CD1c-positive myeloid dendritic cell (primary cell): Measurements from ENCODE around the gene CEP112.

Source experiments
- DNase-seq: peaks from one replicate; pipeline ENCODE4 v3.0.0-alpha.2; 2016; ENCODE audit errors: extremely low spot score

Gene CEP112

DNA sequence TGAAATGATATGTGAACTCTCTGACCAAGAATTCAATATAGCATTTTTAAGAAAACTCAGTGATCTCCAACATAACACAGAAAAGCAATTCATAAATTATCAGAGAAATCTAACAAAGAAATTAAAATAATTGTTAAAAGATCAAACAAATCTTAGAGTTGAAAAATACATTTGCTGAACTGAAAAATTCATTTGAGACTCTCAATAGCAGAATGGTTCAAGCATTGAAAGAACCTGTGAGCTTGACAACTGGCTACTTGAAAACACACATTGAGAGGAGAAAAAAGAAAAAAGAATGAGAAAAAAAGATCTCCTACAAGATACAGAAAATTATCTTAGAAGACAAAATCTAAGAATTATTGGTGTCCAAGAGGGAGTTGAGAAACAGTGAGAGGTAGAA is 203.5 kb downstream of the CEP112 start:
- no peak for DNase-seq

GRCh38 chr17:65987988-65988387 is 203.9 kb downstream of the CEP112 start:
- DNase-seq: no peak

DNA sequence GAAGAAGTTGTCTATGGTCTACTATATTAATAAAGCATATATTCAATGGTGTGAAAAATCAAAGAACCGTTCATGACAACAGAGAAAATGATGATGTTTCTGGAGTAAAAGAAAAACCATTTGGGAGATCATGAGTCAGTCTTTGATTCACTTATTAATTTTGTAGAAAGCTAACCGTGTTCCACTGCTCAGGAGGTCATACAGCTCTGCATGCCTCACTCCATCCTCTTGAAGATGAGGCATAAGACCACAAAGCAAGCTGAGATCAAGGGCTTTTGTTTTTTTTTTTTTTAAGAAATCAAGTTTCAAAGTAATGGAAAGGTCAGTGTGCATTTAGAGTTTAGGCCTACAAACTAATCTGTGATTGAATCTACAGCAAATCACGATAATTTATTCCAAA is 206.4 kb downstream of the CEP112 start:
- DNase-seq: no peak

DNA sequence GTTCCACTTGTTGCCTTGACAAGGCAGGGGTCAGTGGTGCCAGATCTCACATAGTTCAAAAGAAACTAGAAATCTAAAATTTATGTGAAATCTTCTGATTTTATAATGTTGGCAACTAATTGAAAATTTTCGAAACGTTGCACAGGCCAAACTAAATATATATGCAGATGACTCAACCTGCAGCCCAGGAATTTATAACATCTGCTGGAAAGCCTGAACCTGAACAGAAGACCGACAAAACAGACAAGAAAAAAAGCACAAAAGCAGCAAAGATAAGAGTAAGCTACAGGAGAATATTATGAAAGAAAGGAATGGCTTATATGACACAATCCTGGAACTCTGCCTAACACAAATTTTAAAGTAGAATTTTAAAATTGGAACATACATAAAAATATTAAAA is 207.6 kb downstream of the CEP112 start:
- DNase-seq: no peak

GRCh38 chr17:65978871-65979270 is 213.1 kb downstream of the CEP112 start:
- DNase-seq: no peak

GRCh38 chr17:65977041-65977440 is 214.9 kb downstream of the CEP112 start:
- DNase-seq: no peak

GRCh38 chr17:65975878-65976277 is 216.1 kb downstream of the CEP112 start:
- peak; percentile 47 for DNase-seq

- no peak for DNase-seq
Observed at GRCh38 chr17:65973237-65973636, 218.7 kb downstream of the CEP112 start.

DNA sequence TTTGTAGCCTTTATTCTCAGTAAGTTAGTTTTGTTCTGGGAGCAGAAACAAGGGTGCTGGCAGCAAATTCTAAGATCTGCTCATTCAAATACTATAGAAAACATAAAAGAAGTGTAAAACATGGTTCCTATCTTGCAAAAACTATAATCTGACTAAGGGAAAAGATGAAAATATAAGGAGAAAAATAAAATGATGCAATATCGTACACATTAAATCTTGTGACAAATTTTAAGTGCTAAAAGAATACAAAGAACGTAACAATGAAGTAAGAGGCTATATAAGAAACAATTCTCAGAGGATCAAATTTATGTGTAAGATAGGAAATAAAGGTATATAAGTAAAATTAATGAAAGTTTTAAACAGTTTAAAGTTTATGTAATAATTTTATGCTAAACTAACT is 224.6 kb downstream of the CEP112 start:
- no peak for DNase-seq

- DNase-seq: no peak
Observed at GRCh38 chr17:65966072-65966695, 225.7 kb downstream of the CEP112 start.

- DNase-seq: no peak
Observed at GRCh38 chr17:65963179-65963578, 228.8 kb downstream of the CEP112 start.

DNA sequence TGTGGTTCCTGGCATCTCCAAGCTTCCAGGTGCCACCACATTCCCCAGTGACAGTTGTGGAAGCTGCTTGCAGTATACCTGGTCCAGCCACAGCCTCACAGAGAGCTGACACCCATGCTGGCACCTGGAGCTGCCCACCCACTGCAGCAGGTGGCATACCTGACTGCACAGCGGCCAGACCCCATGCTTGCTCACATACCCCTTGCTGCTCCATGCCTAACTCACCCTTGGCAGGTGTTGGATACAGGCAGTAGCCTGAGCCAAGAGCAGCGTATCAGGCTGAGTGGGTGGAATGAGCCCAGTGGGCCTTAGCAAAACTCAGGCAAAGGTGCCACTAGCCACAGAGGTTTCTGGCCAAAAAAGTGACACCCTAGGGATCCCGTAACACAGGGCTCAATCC is 232.3 kb downstream of the CEP112 start:
- no peak for DNase-seq

- DNase-seq: no peak
Observed at GRCh38 chr17:65956814-65957213, 235.1 kb downstream of the CEP112 start.

DNA sequence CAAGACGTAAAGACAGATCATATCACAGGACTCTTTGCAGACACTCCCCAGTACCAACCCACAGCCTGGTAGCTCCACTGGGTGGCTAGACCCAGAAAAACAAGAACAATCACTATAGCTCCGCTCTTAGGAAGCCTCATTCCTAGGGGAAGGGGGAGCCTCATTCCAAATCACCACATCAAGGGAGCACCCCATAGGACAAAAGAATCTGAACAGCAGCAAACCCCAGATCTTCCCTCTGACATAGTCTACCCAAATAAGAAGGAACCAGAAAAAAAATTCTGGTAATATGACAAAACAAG is 237.8 kb downstream of the CEP112 start:
- DNase-seq: no peak

DNA sequence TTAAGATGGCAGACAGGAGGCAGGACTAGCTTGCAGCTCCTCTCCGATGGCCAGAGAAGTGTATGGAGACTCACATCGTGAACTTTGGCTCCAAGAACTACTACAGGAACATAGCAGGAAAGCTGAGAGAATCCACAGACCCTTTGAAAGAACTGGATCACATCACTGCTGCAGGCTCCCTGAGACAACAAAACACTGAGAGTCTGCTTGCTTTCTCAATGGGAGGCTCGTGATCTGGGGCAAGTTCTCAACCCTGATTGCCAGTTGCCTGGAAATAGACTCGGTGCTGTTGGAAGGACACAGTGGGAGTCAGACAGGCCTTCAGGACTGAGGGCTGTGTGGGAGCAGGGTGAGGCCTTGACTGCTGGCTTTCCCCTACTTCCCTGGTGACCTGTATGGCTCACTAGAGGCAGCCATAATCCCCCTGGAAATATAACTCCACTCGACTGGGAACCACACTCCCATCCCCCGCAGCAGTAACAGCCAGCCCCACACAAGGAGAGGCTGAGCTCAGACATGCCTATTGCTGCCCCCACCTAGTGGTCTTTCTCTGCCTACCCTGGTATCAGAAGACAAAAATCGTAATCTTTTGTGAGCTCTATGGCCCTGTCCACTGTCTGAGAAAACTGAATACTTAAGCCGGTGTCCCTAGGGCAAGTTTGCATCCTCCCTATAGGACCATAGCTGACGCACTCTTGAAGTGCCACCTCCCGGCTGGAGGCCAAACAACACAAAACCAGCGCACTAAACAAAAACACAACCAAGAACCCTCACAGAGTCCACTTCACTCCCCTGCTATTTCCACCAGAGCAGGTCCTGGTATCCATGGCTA is 238.4 kb downstream of the CEP112 start:
- DNase-seq: no peak

- no peak for DNase-seq
Observed at GRCh38 chr17:65952586-65952985, 239.3 kb downstream of the CEP112 start.

GRCh38 chr17:65952015-65952414 is 239.9 kb downstream of the CEP112 start:
- DNase-seq: no peak

- no peak for DNase-seq
Observed at GRCh38 chr17:65947831-65948230, 244.1 kb downstream of the CEP112 start.

DNA sequence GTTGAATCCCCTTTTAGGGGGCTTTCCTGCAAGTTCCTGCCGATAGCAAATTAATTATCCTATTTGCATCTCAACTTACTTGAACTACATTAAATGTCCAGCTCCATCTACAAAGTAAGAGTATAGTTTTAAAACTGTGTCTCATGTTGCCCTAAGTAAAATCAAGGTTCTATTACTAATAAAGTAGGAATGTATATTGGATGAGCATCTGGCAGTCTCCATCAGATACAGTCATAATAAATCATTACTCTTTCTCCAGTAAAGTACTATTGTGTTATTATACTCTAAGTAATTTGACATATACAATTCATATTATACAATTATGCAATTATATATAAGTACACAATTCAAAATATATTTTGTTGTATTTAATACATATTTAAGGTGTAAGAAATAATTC is 249.3 kb downstream of the CEP112 start:
- no peak for DNase-seq

DNA sequence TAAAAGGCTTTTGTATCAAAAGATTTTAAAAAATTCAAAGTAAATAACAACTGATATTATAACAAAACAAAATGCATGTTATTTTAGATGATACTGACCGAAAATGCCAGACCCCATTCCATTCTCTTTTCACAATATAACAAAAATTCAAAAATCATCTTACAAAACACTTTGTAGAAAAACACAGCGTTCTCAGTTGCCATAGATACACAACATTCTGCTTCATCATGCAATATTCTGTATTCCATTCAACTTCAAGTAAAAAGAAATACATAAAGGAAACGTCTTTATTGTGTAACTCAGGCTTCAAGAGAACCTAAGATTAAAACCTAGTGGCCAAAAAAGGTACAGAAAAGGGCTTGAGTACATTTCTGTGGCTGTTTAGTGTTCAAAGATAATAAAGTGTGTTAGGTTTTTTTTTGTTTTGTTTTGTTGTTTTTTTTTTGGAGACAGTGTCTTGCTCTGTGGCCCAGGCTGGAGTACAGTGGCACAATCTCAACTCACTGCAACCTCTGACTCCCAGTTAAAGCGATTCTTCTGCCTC is 250.5 kb downstream of the CEP112 start:
- no peak for DNase-seq

DNA sequence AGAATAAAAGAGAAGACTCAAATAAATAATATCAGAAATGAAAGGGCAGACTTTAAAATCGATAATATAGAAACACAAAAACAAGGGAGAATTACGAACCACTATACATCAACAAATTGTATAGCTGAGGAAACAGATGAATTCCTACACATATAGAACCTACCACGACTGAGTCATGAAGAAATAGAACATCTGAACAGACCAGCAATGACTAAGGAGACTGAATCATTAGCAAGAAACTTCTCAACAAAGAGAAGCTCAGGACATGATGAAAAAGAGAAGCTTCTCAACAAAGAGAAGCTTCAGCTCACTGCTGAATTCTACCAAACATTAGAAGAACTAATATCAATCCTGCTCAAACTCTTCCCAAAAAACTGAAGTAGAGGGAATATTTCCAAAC is 255.9 kb downstream of the CEP112 start:
- DNase-seq: no peak

DNA sequence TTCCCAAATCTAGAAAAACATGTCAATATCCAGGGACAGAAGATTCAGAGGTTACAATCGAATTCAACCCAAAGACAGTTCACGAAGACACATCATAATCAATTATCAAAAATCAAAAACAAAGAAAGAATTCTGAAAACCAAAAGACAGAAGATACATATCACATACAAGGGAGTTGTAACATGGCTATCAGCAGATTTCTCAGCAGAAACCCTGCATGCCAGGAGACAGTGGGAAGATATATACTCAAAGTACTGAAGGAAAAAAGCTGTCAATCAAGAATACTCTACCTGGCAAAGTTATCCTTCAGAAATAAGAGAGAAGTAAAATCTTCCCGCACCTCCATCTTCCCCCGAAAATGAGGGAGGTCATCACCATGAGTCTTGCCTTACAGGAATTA is 258.6 kb downstream of the CEP112 start:
- no peak for DNase-seq
